SU-DHL-6 (cell line): Measurements from ENCODE around the gene ADCY2.

ENCODE experiments used
- H2AFZ ChIP-seq: fragments of 200-600 bp; sonication (generic); 2 replicates; pipeline ENCODE4 v1.6.1; 2014; ENCODE audit warnings: low read depth, mild to moderate bottlenecking, moderate library complexity, mixed read lengths, antibody characterized with exemption, low read length; ENCODE audit not compliant: severe bottlenecking
- H3F3A ChIP-seq: fragments of 200-600 bp; shearing (Covaris generic); 2 replicates; pipeline ENCODE4 v1.6.0; 2016; ENCODE audit warnings: antibody characterized with exemption, mild to moderate bottlenecking; ENCODE audit not compliant: insufficient read depth
- H3K27ac ChIP-seq: fragments of 200-600 bp; sonication (generic); 2 replicates; pipeline ENCODE4 v1.5.1; 2016; ENCODE audit warnings: low read depth, mild to moderate bottlenecking, low read length, moderate library complexity, mixed read lengths
- H3K27me3 ChIP-seq: fragments of 200-600 bp; sonication (generic), shearing (Covaris generic); 2 replicates; pipeline ENCODE4 v1.6.0; 2014; ENCODE audit warnings: mild to moderate bottlenecking, low read length
- H3K36me3 ChIP-seq: fragments of 200-600 bp; sonication (generic); 2 replicates; pipeline ENCODE4 v1.6.1; 2014; ENCODE audit warnings: mild to moderate bottlenecking, low read length, mixed read lengths
- H3K4me2 ChIP-seq: fragments of 300-600, 200-600 bp; shearing (Covaris generic), sonication (generic); 2 replicates; pipeline ENCODE4 v1.6.0; 2014; ENCODE audit warnings: low read length, low read depth, mild to moderate bottlenecking; ENCODE audit not compliant: poor library complexity, severe bottlenecking
- H3K4me3 ChIP-seq: fragments of 200-600 bp; sonication (generic); 2 replicates; pipeline ENCODE4 v1.5.1; 2014; ENCODE audit warnings: antibody characterized with exemption, low read length, mild to moderate bottlenecking, mixed read lengths; ENCODE audit not compliant: insufficient read depth, poor library complexity, severe bottlenecking
- H3K79me2 ChIP-seq: fragments of 200-600 bp; sonication (generic); 2 replicates; pipeline ENCODE4 v1.6.1; 2014; ENCODE audit warnings: mild to moderate bottlenecking, low read length, moderate library complexity; ENCODE audit not compliant: insufficient read depth
- H3K9ac ChIP-seq: fragments of 200-600 bp; sonication (generic); 2 replicates; pipeline ENCODE4 v1.7.0; 2014; ENCODE audit warnings: mild to moderate bottlenecking, low read length
- H3K9me2 ChIP-seq: fragments of 200-600 bp; sonication (generic); replicated peaks from 2 replicates; pipeline ENCODE4 v1.6.1; 2014; ENCODE audit warnings: low read length; ENCODE audit not compliant: insufficient read depth
- H3K9me3 ChIP-seq: fragments of 200-600 bp; sonication (generic); 2 replicates; pipeline ENCODE4 v1.6.1; 2014; ENCODE audit warnings: low read length, mixed read lengths; ENCODE audit not compliant: insufficient read depth
- H4K20me1 ChIP-seq: fragments of 200-600 bp; sonication (generic); 2 replicates; pipeline ENCODE4 v1.6.1; 2014; ENCODE audit warnings: low read depth, mild to moderate bottlenecking, antibody characterized with exemption, low read length, moderate library complexity, mixed read lengths
- EZH2phosphoT487 ChIP-seq: fragments of 200-600 bp; sonication (generic), shearing (Covaris generic); conservative IDR thresholded peaks from 2 replicates; pipeline ENCODE4 v1.6.1; 2018; ENCODE audit warnings: mild to moderate bottlenecking, antibody characterized with exemption, low read length, moderate library complexity, mixed read lengths
- TF ChIP-seq, protein P1 (sequence below): fragments of 200-600 bp; sonication (generic); IDR thresholded peaks from one replicate; pipeline ENCODE4 v1.5.1; 2017; ENCODE audit warnings: antibody characterized with exemption, mild to moderate bottlenecking, low read length, moderate library complexity; ENCODE audit not compliant: insufficient read depth, poor library complexity, severe bottlenecking

Gene ADCY2

GRCh38 chr5:7773178-7773577 is 377.2 kb downstream of the ADCY2 start:
- no peaks in the 10 kb centered on the region for H4K20me1 ChIP-seq
- H3K79me2 ChIP-seq: no peaks in the 10 kb centered on the region
- H3K27me3 ChIP-seq: no peaks in the 10 kb centered on the region
- H2AFZ ChIP-seq: no peak overlapping the region
- H3K9me3 ChIP-seq: no peaks in the 10 kb centered on the region
- TF ChIP-seq, protein P1, sequence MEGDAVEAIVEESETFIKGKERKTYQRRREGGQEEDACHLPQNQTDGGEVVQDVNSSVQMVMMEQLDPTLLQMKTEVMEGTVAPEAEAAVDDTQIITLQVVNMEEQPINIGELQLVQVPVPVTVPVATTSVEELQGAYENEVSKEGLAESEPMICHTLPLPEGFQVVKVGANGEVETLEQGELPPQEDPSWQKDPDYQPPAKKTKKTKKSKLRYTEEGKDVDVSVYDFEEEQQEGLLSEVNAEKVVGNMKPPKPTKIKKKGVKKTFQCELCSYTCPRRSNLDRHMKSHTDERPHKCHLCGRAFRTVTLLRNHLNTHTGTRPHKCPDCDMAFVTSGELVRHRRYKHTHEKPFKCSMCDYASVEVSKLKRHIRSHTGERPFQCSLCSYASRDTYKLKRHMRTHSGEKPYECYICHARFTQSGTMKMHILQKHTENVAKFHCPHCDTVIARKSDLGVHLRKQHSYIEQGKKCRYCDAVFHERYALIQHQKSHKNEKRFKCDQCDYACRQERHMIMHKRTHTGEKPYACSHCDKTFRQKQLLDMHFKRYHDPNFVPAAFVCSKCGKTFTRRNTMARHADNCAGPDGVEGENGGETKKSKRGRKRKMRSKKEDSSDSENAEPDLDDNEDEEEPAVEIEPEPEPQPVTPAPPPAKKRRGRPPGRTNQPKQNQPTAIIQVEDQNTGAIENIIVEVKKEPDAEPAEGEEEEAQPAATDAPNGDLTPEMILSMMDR: no peak
- no peak for TF ChIP-seq EZH2phosphoT487
- H3K4me2 ChIP-seq: no peak overlapping the region
- H3K4me3 ChIP-seq: no peak overlapping the region
- H3K36me3 ChIP-seq: no peaks in the 10 kb centered on the region
- no peaks in the 10 kb centered on the region for H3F3A ChIP-seq
- H3K9me2 ChIP-seq: no peaks in the 10 kb centered on the region
- no peak overlapping the region for H3K27ac ChIP-seq
- no peak overlapping the region for H3K9ac ChIP-seq

GRCh38 chr5:7776442-7776841 is 380.5 kb downstream of the ADCY2 start:
- Histone ChIP-seq H3K27ac (no peak overlapping the region), H2AFZ (no peak overlapping the region), H3K4me2 (no peak overlapping the region), H3K9me2 (no peaks in the 10 kb centered on the region), H3K9ac (no peak overlapping the region), H3K9me3 (no peaks in the 10 kb centered on the region), H3K4me3 (no peak overlapping the region), H4K20me1 (no peaks in the 10 kb centered on the region), H3F3A (no peaks in the 10 kb centered on the region), H3K27me3 (no peaks in the 10 kb centered on the region), H3K79me2 (no peaks in the 10 kb centered on the region), H3K36me3 (no peaks in the 10 kb centered on the region)
- TF ChIP-seq, protein P1: no peak

- Histone ChIP-seq H3K9ac (no peak overlapping the region), H3K36me3 (no peaks in the 10 kb centered on the region), H3K27ac (no peak overlapping the region), H3K9me3 (no peaks in the 10 kb centered on the region), H3K9me2 (no peaks in the 10 kb centered on the region), H3K4me3 (no peak overlapping the region), H3F3A (no peaks in the 10 kb centered on the region), H2AFZ (no peak overlapping the region), H3K79me2 (no peaks in the 10 kb centered on the region), H3K4me2 (no peak overlapping the region), H4K20me1 (no peaks in the 10 kb centered on the region), H3K27me3 (no peaks in the 10 kb centered on the region)
- no peak for TF ChIP-seq EZH2phosphoT487
- TF ChIP-seq, protein P1: no peak
Measured at GRCh38 chr5:7779019-7780005, 383.4 kb downstream of the ADCY2 start.
